OCI-LY1 (cell line): ENCODE measurements around the gene COIL.

Source experiments
- H2AFZ ChIP-seq: fragments of 200-600 bp; sonication (generic), shearing (Covaris generic); 2 replicates; pipeline ENCODE4 v1.6.0; 2014; ENCODE audit warnings: antibody characterized with exemption, mild to moderate bottlenecking, low read length
- H3F3A ChIP-seq: fragments of 200-600 bp; sonication (generic), shearing (Covaris generic); 2 replicates; pipeline ENCODE4 v1.6.0; 2014; ENCODE audit warnings: mild to moderate bottlenecking, antibody characterized with exemption, low read length, moderate library complexity; ENCODE audit not compliant: insufficient read depth
- H3K27ac ChIP-seq: fragments of 200-600 bp; sonication (generic); 2 replicates; pipeline ENCODE4 v1.5.1; 2014; ENCODE audit warnings: low read length, mixed run types, mild to moderate bottlenecking, low read depth; ENCODE audit not compliant: poor library complexity, severe bottlenecking
- H3K27me3 ChIP-seq: fragments of 200-600 bp; sonication (generic); 2 replicates; pipeline ENCODE4 v1.6.0; 2014; ENCODE audit warnings: antibody characterized with exemption, mild to moderate bottlenecking, low read length, moderate library complexity; ENCODE audit not compliant: insufficient read depth
- H3K36me3 ChIP-seq: fragments of 200-600 bp; sonication (generic); 2 replicates; pipeline ENCODE4 v1.6.1; 2014; ENCODE audit warnings: mild to moderate bottlenecking, antibody characterized with exemption, low read length, moderate library complexity, mixed read lengths; ENCODE audit not compliant: insufficient read depth
- H3K4me1 ChIP-seq: fragments of 200-600 bp; sonication (generic); 2 replicates; pipeline ENCODE4 v1.5.1; 2014; ENCODE audit warnings: mild to moderate bottlenecking, low read length, moderate library complexity; ENCODE audit not compliant: insufficient read depth, severe bottlenecking
- H3K4me2 ChIP-seq: fragments of 200-600 bp; sonication (generic), shearing (Covaris generic); 2 replicates; pipeline ENCODE4 v1.6.1; 2014; ENCODE audit warnings: low read length
- H3K4me3 ChIP-seq: fragments of 200-600 bp; sonication (generic); 2 replicates; pipeline ENCODE4 v1.5.1; 2014; ENCODE audit warnings: low read length, low read depth, mild to moderate bottlenecking, mixed read lengths; ENCODE audit not compliant: poor library complexity, severe bottlenecking
- H3K79me2 ChIP-seq: fragments of 200-600 bp; shearing (Covaris generic); 2 replicates; pipeline ENCODE4 v1.6.1; 2016; ENCODE audit warnings: mixed run types, low read length, mixed read lengths; ENCODE audit not compliant: insufficient read depth
- H3K9ac ChIP-seq: fragments of 200-600 bp; sonication (generic), shearing (Covaris generic); 2 replicates; pipeline ENCODE4 v1.6.1; 2014; ENCODE audit warnings: mild to moderate bottlenecking, low read length, mixed read lengths
- H3K9me2 ChIP-seq: fragments of 200-600 bp; sonication (generic), shearing (Covaris generic); 2 replicates; pipeline ENCODE4 v1.6.1; 2014; ENCODE audit warnings: low read depth, mild to moderate bottlenecking, low read length, mixed read lengths
- H3K9me3 ChIP-seq: fragments of 200-600 bp; shearing (Covaris generic); 2 replicates; pipeline ENCODE4 v1.6.1; 2014; ENCODE audit warnings: low read length, mixed read lengths
- H4K20me1 ChIP-seq: fragments of 200-600 bp; sonication (generic), shearing (Covaris generic); 2 replicates; pipeline ENCODE4 v1.6.0; 2016; ENCODE audit warnings: mild to moderate bottlenecking, low read length; ENCODE audit not compliant: insufficient read depth
- EZH2 ChIP-seq: fragments of 200-600 bp; sonication (generic), shearing (Covaris generic); IDR thresholded peaks from 2 replicates; pipeline ENCODE4 v1.8.0; 2017; ENCODE audit warnings: borderline replicate concordance, mixed run types, mild to moderate bottlenecking, antibody characterized with exemption, low read length, moderate library complexity, mixed read lengths
- TF ChIP-seq, protein P1 (sequence below): fragments of 200-600 bp; sonication (generic), shearing (Covaris generic); IDR thresholded peaks from 2 replicates; pipeline ENCODE4 v1.5.1; 2017; ENCODE audit warnings: mild to moderate bottlenecking, antibody characterized with exemption, low read length, moderate library complexity, mixed read lengths

Gene COIL

DNA sequence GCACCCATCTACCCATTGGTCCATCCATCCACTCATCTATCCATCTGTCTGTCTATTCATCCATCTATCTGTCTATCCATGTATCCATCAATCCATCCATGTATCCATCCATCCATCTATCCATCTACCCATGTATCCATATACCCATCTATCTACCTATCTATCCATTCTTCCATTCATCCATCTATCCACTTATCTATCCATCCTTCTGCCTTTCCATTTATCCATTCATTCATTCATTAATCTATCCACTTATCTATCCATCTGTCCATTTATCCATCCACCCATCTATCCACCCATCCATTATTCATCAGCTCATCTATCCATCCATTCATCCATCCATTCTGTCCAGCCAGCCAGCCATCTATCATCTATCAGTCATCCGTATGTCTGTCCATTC lies 68.5 kb downstream of the COIL start:
- Histone ChIP-seq H3K9ac (no peak overlapping the region), H3K27ac (no peak overlapping the region), H3K79me2 (no peaks in the 10 kb centered on the region), H3K36me3 (peaks cover 91% of the 10 kb centered on the region), H3K4me1 (peaks cover 12% of the 10 kb centered on the region), H3K27me3 (no peaks in the 10 kb centered on the region), H3K9me3 (peaks cover 3% of the 10 kb centered on the region; the same call in 1 of the 2 replicates), H3K4me3 (no peak overlapping the region), H3F3A (no peaks in the 10 kb centered on the region), H3K4me2 (no peak overlapping the region), H2AFZ (no peak overlapping the region), H3K9me2 (no peaks in the 10 kb centered on the region), H4K20me1 (no peaks in the 10 kb centered on the region)
- TF ChIP-seq, protein P1, sequence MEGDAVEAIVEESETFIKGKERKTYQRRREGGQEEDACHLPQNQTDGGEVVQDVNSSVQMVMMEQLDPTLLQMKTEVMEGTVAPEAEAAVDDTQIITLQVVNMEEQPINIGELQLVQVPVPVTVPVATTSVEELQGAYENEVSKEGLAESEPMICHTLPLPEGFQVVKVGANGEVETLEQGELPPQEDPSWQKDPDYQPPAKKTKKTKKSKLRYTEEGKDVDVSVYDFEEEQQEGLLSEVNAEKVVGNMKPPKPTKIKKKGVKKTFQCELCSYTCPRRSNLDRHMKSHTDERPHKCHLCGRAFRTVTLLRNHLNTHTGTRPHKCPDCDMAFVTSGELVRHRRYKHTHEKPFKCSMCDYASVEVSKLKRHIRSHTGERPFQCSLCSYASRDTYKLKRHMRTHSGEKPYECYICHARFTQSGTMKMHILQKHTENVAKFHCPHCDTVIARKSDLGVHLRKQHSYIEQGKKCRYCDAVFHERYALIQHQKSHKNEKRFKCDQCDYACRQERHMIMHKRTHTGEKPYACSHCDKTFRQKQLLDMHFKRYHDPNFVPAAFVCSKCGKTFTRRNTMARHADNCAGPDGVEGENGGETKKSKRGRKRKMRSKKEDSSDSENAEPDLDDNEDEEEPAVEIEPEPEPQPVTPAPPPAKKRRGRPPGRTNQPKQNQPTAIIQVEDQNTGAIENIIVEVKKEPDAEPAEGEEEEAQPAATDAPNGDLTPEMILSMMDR = no peak
- no peak for TF ChIP-seq EZH2

DNA sequence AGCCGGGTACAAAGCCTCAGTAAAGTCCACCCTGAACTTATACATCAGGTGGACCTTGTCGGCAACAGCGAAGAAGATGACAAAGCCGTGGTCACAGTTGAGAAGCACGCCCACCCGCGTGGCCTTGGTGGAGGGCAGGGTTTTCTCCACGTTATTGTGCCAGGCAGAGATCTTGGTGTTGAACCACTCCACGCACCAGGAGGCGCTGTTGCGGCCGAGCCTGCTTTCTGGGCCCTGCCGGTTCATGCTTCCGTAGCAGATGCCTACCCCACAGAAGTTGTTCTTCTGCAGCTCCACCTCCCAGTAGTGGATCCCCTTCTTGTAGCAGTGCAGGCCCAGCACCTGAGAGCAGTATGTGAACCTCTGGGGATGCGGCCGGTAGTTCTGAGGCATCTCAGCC lies 69.1 kb downstream of the COIL start:
- Histone ChIP-seq H3K9ac (no peak overlapping the region), H3K27ac (no peak overlapping the region), H4K20me1 (no peaks in the 10 kb centered on the region), H3K4me1 (peaks cover 6% of the 10 kb centered on the region), H2AFZ (no peak overlapping the region), H3K27me3 (no peaks in the 10 kb centered on the region), H3K9me3 (peaks cover 3% of the 10 kb centered on the region; the same call in 1 of the 2 replicates), H3K4me3 (no peak overlapping the region), H3K9me2 (no peaks in the 10 kb centered on the region), H3F3A (no peaks in the 10 kb centered on the region), H3K36me3 (peaks cover 95% of the 10 kb centered on the region), H3K4me2 (no peak overlapping the region), H3K79me2 (no peaks in the 10 kb centered on the region)
- TF ChIP-seq EZH2 = no peak
- TF ChIP-seq, protein P1 = peak; percentile 88

DNA sequence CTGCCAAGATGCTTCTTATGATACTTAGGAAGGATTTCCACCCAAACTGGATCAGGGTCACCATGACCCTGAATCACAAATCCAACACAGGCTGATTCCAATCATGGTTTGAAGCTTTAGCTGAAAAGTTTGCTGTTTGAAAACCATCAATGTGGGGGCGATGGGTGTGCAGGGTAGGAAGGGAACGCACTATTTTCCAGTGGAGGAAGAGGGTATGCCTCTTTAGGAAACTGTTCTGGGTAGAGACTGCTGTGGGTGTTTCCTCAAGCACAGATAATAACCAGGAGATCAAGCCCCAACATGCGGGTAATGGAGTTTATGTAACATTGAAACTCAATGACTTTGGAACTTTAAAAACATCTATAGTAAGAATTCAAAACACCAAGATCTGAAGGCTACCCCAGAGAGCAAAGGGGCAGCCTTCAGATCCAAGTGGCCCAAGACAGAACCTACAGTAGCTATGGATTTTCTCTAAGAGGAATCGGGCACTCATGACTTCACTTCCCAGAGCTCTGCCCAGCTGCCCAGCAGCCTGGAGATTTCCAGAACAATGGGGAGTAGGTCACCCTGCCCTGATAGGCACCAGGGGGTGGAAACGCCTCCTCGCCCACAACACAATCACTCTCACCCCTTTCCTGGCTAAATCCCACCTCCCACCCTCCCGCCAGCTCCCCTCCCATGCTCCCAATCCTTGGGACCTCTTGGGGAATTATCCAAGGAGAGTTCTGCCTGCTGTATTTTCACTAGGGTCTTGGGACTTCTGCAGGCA lies 69.8 kb downstream of the COIL start:
- Histone ChIP-seq H3K4me1 (no peaks in the 10 kb centered on the region), H3K4me2 (no peak overlapping the region), H3K27me3 (no peaks in the 10 kb centered on the region), H3K9me3 (peaks cover 3% of the 10 kb centered on the region; the same call in 1 of the 2 replicates), H3K9ac (no peak overlapping the region), H3K27ac (no peak overlapping the region), H4K20me1 (no peaks in the 10 kb centered on the region), H2AFZ (no peak overlapping the region), H3K36me3 (peaks cover 88% of the 10 kb centered on the region), H3K79me2 (no peaks in the 10 kb centered on the region), H3F3A (no peaks in the 10 kb centered on the region), H3K9me2 (no peaks in the 10 kb centered on the region), H3K4me3 (no peak overlapping the region)
- TF ChIP-seq, protein P1 = no peak
- no peak for TF ChIP-seq EZH2
